ENCODE data around the gene FRAT1. TPM values are rescaled to one million over a fixed set of nuclear protein-coding genes. Genes with fewer than 3 reads are reported as not detected.

Gene FRAT1
- total RNA-seq, 1 donor from 2014 or later = 2.4 TPM

DNA sequence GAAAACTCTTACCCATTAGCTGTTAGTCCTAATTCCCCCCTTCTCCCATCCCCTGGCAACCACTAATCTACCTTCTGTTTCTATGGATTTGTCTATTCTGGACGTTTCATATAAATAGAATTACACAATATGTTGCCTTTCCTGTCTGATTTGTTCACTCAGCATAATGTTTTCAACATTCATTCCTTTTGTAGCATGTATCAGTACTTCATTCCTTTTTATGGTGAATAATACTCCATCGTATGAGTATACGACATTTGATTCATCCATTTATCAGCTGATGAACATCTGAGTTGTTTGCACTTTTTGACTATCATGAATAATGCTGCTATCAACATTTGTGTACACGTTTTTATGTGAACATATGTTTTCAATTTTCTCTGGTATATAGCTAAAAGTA, 4.4 kb upstream of the FRAT1 start:
- no peak for DNase-seq (ENCODE audit: low read depth)
- H3K27me3 ChIP-seq (ENCODE audit: control insufficient read depth, insufficient read depth, low read length) = no peaks in the 10 kb centered on the region
- TF ChIP-seq, protein P1, sequence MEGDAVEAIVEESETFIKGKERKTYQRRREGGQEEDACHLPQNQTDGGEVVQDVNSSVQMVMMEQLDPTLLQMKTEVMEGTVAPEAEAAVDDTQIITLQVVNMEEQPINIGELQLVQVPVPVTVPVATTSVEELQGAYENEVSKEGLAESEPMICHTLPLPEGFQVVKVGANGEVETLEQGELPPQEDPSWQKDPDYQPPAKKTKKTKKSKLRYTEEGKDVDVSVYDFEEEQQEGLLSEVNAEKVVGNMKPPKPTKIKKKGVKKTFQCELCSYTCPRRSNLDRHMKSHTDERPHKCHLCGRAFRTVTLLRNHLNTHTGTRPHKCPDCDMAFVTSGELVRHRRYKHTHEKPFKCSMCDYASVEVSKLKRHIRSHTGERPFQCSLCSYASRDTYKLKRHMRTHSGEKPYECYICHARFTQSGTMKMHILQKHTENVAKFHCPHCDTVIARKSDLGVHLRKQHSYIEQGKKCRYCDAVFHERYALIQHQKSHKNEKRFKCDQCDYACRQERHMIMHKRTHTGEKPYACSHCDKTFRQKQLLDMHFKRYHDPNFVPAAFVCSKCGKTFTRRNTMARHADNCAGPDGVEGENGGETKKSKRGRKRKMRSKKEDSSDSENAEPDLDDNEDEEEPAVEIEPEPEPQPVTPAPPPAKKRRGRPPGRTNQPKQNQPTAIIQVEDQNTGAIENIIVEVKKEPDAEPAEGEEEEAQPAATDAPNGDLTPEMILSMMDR (IDR thresholded peaks at IDR 0.05; ENCODE audit: insufficient read depth, low read length, poor library complexity, severe bottlenecking) = no peak
- H3K36me3 ChIP-seq (ENCODE audit: control insufficient read depth, insufficient read depth, low read length) = no peaks in the 10 kb centered on the region
- H3K4me3 ChIP-seq (ENCODE audit: low read depth, low read length) = no peak overlapping the region

DNA sequence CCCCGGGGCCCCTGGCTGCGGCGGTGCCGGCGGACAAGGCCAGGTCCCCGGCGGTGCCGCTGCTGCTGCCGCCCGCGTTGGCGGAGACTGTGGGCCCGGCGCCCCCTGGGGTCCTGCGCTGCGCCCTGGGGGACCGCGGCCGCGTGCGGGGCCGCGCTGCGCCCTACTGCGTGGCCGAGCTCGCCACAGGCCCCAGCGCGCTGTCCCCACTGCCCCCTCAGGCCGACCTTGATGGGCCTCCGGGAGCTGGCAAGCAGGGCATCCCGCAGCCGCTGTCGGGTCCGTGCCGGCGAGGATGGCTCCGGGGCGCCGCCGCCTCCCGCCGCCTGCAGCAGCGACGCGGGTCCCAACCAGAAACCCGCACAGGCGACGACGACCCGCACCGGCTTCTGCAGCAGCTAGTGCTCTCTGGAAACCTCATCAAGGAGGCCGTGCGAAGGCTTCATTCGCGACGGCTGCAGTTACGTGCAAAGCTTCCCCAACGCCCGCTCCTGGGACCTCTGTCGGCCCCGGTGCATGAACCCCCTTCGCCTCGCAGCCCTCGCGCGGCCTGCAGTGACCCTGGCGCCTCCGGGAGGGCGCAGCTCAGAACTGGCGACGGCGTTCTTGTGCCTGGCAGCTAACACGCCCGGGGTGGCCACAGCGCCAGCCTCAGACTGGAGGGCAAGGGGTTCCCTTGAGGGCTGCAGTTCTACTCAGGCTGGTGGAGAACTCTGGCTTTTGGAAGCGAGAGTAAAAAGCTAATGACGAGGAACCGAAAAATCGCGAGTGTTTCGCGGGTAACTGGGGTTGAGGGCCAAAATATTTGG, 804 bp downstream of the FRAT1 start:
- DNase-seq (ENCODE audit: low read depth) = no peak
- H3K27me3 ChIP-seq (ENCODE audit: control insufficient read depth, insufficient read depth, low read length) = peaks cover 8% of the 10 kb centered on the region
- TF ChIP-seq, protein P1 (IDR thresholded peaks at IDR 0.05; ENCODE audit: insufficient read depth, low read length, poor library complexity, severe bottlenecking) = peak; percentile 6
- no peaks in the 10 kb centered on the region for H3K36me3 ChIP-seq (ENCODE audit: control insufficient read depth, insufficient read depth, low read length)
- H3K4me3 ChIP-seq (ENCODE audit: low read depth, low read length) = peak overlapping the region; percentile 68

DNA sequence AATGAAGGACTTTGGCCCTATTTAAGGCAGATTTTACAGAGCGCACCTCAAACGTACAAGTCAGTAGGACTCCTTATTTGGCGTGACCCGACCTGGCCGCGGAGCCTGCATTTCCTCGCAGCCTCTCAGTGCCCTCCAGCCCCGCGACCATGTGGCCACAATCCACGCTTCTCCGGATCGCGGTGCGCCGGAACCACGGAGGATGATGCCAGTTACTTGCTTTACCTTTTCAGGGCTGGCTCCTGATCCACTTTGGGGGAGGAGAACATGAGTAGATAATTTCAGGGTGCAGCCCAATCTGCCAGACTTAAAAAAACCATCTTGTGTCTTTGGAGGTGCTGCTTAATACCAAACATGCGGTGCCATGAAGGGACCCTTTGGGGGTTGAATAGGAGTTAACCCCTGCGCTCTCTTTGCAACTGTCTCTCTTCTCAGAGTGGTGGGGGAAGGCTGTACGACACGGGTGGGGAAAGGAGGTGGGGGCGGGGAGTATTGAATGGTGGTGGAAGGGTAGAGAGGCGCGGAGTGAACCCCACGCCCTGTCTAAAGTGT, 1.5 kb downstream of the FRAT1 start:
- Histone ChIP-seq H3K36me3 (ENCODE audit: control insufficient read depth, insufficient read depth, low read length) (no peaks in the 10 kb centered on the region), H3K4me3 (ENCODE audit: low read depth, low read length) (peak overlapping the region; percentile 68), H3K27me3 (ENCODE audit: control insufficient read depth, insufficient read depth, low read length) (peaks cover 8% of the 10 kb centered on the region)
- TF ChIP-seq, protein P1 (IDR thresholded peaks at IDR 0.05; ENCODE audit: insufficient read depth, low read length, poor library complexity, severe bottlenecking) = no peak
- DNase-seq (ENCODE audit: low read depth) = no peak

DNA sequence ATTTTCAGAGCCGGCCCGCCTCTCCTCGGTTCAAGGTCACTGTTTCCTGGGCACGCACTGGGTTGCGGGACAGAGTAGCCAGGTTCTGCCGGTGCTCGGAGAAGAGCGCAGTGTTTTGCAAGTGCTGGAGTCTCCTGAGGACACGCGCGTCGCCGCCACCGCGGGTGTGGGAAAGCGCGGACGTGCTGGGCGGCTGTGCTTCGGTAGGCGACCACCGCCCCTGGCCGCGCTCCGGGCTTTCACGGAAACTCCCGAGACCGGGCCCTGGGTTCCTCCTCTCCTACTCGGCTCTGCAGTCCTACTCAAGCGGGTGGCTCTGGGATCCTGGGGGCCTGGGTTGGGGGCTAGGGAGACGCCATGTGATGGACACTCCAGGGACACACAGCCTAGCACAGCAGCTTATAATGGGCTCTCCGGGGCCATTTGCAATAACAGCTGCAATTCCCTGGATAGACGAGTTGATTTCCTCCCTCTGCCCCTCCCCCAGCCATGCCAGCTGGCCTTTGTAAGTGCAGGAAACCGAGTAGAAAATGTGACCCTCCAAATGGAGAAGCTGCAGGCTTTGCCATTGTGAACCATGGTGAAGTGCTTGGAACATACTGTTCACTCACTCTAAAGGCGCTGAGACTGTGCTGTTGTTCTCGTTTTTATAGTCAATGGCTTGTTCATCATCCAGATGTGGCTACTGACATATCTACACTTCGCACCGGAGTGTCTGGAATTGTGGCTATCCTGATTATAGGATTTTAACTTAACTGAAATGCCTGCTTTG, 2.1 kb downstream of the FRAT1 start:
- no peaks in the 10 kb centered on the region for H3K36me3 ChIP-seq (ENCODE audit: control insufficient read depth, insufficient read depth, low read length)
- H3K4me3 ChIP-seq (ENCODE audit: low read depth, low read length) = peak overlapping the region; percentile 8
- no peak for DNase-seq (ENCODE audit: low read depth)
- TF ChIP-seq, protein P1 (IDR thresholded peaks at IDR 0.05; ENCODE audit: insufficient read depth, low read length, poor library complexity, severe bottlenecking) = no peak
- H3K27me3 ChIP-seq (ENCODE audit: control insufficient read depth, insufficient read depth, low read length) = peaks cover 8% of the 10 kb centered on the region

DNA sequence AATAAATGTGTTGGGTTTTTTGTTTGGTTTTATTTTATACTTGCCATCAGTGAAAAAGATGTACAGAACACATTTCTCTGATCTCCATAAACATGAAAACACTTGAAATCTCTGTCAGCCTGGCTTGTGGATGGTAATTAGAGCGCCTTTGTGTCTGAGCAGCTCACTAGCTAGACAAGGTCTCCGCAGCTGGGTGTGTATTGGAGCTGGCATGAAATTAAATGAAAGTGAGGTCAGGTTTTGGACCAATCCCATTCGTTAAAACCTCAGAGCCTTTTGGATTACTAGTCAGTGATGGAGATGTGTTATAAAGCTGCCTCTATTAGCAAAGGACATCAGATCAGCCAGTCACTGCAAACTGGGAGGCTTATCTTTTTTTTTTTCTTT, 2.7 kb downstream of the FRAT1 start:
- TF ChIP-seq, protein P1 (IDR thresholded peaks at IDR 0.05; ENCODE audit: insufficient read depth, low read length, poor library complexity, severe bottlenecking) = no peak
- no peak for DNase-seq (ENCODE audit: low read depth)
- no peak overlapping the region for H3K4me3 ChIP-seq (ENCODE audit: low read depth, low read length)
- peaks cover 8% of the 10 kb centered on the region for H3K27me3 ChIP-seq (ENCODE audit: control insufficient read depth, insufficient read depth, low read length)
- H3K36me3 ChIP-seq (ENCODE audit: control insufficient read depth, insufficient read depth, low read length) = no peaks in the 10 kb centered on the region

Data from kidney epithelial cell (primary cell).